ENCODE results near the gene SPINK13.
"Not testable (repeated sequence)": the region's sequence is repeated elsewhere in the genome, so short reads cannot be mapped to it uniquely, and the experiment has no call there.

The SPINK13 gene, protein sequence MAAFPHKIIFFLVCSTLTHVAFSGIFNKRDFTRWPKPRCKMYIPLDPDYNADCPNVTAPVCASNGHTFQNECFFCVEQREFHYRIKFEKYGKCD

DNA sequence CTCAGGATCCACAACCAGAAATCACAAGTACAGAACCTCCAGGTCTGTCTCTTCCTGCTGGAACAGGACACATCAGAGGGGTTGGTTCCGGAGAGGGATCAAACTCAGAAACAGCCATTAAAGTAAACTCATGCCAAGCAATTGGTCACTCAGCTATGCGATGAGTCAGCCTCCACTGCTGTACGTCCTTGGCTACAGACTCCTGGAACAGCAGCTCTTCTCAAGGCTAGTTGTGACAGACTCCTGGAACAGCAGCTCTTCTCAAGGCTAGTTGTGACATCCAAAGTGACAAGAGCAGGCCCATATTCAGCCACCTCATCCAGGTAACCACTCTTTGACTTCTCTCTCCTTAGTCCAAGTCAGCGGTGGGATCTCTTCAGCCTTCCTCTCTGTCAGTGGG, at the start of gene SPINK13:
Gene SPINK13, plus strand, starts transcription at position 229 of the 400 bp plus-strand sequence. CDS start 1,279 bp downstream, outside the sequence.
- in situ Hi-C loops (cut with MboI; ENCODE audit: low sequenced_read_pairs), result no loop called here

DNA sequence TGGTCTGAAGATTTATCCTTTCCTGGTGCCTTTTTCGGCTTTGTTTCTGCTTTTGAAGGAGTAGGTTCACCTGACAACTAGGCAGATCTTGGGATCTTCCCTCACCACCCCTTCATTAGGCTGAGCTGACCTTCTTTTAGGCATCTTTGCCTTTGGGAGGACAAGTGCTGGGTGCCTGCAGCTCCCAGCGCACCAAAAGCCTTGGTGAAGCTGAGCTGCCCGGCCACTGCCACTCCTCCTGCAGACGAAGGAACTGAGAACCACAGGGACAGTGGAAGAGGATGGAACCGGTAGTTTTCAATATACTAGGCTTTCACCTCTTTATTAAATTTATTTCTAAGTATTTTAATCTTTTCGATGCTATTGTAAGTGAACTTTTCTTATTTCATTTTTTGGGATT, 47.1 kb upstream of the SPINK13 start:
- in situ Hi-C loops (cut with MboI; ENCODE audit: low sequenced_read_pairs), result no loop called here

DNA sequence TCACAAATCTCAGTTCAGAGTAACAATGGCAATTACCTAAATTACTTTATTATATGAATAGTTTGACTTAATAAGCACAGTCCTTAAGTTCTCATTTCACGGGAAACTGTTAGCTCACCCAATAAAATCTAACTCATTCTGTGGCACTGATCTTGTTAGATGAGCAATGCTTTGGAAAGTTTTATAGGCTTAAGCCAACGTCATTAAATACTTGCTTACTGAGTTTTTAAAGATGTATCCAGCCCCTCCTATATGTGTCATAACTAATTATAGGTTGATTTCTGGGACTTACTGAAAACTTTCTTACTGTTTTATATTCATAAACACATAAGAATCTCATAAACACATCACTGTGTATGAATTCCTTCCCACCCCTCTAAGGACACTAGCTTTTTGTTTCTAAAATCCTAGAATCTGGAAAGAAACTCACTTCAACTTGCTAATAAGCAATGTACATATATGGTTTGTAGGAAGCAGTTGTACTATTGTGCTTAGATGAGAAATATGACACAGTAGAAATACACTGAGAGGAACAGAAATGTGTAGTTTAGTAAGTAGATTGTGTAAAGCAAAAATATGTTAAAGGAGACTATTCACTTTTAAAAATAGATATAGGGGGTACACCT, 44.4 kb upstream of the SPINK13 start:
- in situ Hi-C loops (cut with MboI; ENCODE audit: low sequenced_read_pairs), result no loop called here

DNA sequence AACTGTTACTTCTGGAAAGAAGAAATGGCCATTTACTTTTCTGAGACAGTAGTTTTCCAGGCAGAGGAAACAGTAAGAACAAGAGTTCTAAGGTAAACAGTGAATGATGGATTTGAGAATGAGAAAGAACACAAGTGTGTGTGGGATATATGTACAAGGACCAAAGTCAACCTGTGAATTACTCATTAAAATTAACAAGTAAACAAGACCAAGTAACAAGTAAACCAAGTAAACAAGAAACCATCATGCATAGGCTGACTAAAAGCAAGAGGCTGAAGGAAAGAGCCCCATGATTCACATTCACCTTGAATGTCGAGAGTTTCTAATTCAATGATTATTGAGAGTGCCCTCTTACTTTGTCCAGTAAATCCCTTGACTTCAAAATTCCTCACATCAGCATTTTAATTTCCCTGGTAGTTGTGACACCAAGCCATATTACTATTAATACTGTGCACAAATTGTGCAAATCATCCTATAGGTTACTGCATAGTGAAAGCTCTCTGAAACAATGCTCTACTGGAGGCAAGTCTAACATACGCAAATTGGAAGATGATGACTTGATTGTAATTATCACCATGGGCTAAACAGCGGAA, 40.1 kb upstream of the SPINK13 start:
- in situ Hi-C loops (cut with MboI; ENCODE audit: low sequenced_read_pairs), result no loop called here

DNA sequence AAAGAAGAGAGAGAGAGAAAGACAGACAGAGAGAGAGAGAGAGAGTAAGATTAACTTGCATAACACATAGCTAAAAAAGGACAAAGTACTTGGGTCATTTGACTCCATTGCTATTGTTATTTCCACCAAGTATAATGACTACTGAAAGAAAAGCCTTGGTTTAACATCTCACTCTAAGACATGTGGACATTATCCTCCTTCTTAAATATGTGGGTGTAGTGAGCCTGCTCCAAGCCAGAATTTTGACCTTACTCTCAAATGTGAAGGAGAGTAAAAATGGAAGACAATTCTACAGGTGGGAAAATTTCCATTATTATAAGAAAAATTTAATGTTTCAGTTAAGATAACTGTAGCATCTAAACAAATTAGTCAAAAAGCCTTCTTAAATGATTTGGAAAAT, 38.8 kb upstream of the SPINK13 start:
- in situ Hi-C loops (cut with MboI; ENCODE audit: low sequenced_read_pairs), result no loop called here

DNA sequence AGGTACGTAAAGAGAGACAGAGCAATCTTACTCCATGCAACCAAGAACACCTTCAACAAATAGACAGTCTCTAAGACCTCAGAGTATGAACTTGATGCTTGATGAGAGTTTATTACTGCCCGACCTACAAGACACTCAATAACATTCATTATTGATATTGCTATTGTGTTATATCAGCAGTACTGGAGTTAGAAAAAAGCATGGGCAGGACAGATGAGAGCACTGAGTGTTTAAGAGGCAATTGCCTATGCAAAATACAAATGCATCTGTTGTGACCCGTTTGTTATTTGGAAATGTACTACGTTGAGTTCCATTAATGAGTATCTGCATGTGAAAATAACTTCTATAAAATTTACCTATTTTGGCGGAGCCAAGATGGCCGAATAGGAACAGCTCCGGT, 38.4 kb upstream of the SPINK13 start:
- in situ Hi-C loops (cut with MboI; ENCODE audit: low sequenced_read_pairs), result no loop called here

DNA sequence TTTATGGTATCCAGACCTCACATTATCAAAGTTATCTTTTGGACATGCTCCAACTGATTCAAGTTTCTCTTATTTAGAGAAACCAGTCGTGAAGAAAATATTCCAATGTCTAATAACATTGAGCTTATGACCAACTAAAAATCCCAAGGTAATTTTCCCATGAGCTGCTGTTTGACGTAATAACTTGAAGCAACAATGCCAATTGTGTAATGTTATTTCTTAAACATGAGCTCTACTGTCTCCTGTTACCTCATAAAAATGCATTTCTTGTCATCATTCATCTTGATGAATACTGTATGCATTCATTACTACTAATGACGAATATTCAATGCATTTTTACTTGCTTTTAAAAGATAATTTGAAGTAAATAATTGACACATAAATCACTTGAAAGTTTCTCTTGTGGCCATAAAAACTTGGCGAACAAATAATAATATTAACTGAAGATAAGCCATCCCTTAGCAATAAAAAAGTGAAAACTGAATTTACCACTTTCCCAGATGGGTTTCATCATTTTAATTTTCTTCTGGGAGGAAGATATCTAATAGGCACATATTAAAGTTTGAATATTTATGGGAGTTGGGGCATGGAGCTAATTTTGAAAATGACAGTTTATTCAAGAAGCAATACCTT, 30.7 kb upstream of the SPINK13 start:
- in situ Hi-C loops (cut with MboI; ENCODE audit: low sequenced_read_pairs), result no loop called here

DNA sequence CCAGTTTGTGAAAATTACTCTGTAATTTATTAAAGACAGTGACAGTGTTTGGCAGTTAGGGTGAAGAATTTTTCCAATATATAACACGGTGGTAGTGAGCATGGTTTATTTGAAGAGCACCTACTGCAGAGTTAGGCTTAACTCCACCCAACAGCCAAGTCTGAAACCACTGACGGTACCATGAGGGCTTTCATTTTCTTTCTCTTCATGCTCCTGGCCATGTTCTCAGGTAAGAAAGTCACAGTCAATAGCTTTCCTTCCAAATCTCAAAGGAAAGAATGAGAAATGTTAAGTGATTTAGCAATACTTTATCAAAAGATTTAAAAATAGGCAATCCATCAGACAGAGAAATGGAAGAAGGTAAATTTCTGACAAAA, 30.2 kb upstream of the SPINK13 start, which contains the start of gene MARCOL:
Gene MARCOL, plus strand, starts transcription at position 108 of the 377 bp plus-strand sequence. Its CDS starts 73 bp downstream, at position 181.
- in situ Hi-C loops (cut with MboI; ENCODE audit: low sequenced_read_pairs), result no loop called here

DNA sequence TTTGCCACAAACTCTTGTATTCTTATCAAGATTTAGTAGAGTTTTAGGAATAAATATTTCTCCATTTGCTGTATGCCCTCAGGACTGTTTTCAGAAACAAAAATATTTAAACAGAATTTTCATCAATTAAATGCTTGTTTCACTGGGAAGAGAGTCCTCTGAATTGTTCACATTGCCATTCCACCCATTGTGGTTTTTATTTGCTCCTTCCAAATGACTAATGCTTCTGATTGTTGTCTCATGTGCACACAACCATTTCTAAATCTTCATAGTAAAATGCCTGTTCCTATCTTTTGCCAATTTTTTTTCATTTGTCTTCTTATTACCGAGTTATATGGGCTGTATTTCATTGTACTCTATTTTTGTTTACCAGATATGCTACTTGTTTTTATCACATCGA, 19.7 kb upstream of the SPINK13 start:
- in situ Hi-C loops (cut with MboI; ENCODE audit: low sequenced_read_pairs), result no loop called here

DNA sequence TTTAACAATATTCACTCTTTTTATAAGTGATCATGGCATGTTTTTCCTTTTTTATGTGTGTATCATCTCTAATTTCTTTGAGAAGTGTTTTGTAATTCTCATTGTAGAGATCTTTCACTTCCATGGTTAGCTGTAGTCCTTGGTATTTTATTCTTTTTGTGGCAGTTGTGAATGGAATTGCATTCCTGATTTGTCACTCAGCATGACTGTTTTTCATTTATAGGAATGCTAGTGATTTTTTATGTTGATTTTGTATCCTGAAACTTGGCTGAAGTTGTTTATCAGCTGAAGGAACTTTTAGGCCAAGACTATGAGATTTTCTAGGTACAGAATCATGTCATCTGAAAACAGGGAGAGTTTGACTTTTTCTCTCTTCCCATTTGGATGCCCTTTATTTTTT, 13.1 kb upstream of the SPINK13 start:
- in situ Hi-C loops (cut with MboI; ENCODE audit: low sequenced_read_pairs), result no loop called here

DNA sequence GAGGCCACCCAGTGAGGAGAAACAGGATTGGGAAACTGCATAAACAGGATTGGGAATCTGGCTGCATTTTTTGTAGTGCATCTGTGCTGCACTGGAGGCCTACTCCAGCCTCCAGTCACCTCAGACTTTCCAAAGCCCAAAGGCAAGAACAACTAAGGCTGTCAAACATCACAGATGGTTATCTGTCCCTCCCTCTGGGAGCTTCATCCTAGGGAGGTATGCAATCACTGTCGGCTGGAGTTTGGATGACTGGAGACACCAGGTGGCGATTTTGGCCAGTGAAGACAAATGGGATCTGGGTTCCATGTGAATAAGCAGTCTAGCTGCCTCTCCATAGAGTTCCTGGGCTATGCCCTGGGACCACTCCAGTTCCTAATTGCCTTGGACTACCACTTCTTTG, 9.3 kb upstream of the SPINK13 start:
- in situ Hi-C loops (cut with MboI; ENCODE audit: low sequenced_read_pairs), result no loop called here

DNA sequence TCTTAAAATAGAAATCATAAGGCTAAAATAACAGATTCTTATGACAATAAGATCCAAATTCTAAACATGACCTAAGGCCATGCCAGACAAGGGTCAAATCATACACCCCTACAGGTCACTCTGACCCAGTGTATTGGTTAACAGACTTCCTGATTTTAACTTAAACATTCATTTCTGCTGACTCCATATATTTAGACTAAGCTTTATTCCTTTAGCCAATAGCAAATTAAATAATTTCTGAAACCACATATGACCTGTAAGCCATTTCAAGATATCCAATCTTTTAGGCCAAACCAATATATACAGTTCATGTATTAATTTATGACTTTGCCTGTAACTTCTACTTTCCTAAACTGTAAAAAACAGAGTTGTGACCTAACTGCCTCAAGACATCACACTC, 7.4 kb upstream of the SPINK13 start:
- in situ Hi-C loops (cut with MboI; ENCODE audit: low sequenced_read_pairs), result no loop called here

DNA sequence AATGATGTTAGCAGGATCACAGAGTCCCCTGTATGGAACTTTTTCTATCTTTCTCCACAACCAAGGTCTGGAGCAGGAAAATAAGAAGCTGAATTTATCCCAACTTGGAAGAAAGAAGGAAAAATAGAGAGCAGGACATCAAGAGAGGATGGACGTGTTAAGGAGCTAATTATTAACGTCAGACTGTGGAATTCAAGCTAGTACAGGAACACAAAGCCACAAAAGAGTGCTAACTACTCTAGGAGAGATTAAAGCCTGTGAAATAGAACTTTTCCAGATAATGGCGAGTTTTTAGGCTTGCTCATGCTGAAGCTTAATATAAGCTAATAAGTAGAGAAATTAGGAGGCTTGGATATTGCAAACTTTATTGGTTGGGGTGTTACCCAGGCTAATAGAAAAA, 632 bp upstream of the SPINK13 start:
- in situ Hi-C loops (cut with MboI; ENCODE audit: low sequenced_read_pairs), result no loop called here

DNA sequence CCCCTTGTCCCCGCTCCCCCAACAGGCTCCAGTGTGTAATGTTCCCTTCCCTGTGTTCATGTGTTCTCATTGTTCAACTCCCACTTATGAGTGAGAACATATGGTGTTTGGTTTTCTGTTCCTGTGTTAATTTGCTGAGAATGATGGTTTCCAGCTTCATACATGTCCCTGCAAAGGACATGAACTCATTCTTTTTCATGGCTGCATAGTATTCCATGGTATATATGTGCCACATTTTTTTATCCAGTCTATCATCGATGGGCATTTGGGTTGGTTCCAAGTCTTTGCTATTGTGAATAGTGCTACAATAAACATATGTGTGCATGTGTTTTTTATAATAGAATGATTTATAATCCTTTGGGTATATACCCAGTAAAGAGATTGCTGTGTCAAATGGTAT, 6.5 kb downstream of the SPINK13 start:
- in situ Hi-C loops (cut with MboI; ENCODE audit: low sequenced_read_pairs), result not testable (repeated sequence)

DNA sequence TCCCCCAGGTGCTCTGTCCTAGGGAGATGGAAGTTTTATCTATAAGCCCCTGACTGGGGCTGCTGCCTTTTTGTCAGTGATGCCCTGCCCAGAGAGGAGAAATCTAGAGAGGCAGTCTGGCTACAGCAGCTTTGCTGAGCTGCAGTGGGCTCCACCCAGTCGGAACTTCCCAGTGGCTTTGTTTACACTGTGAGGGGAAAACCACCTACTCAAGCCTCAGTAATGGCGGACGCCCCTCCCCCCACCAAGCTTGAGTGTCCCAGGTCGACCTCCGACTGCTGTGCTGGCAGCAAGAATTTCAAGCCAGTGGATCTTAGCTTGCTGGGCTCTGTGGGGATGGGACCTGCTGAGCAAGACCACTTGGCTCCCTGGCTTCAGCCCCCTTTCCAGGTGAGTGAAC, 12.3 kb downstream of the SPINK13 start:
- in situ Hi-C loops (cut with MboI; ENCODE audit: low sequenced_read_pairs), result not testable (repeated sequence)

DNA sequence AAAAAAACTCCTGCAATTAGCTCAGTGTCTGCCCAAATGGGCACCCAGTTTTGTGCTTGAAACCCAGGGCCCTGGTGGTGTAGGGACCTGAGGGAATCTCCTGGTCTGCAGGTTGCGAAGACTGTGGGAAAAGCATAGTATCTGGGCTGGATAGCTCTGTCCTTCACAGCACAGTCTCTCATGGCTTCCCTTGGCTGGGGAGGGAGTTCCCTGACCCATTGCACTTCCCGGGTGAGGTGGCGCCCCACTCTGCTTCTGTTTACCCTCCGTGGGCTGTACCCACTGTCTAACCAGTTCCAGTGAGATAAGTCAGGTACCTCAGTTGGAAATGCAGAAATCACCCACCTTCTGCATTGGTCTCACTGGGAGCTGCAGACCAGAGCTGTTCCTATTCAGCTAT, 12.7 kb downstream of the SPINK13 start:
- in situ Hi-C loops (cut with MboI; ENCODE audit: low sequenced_read_pairs), result not testable (repeated sequence)

DNA sequence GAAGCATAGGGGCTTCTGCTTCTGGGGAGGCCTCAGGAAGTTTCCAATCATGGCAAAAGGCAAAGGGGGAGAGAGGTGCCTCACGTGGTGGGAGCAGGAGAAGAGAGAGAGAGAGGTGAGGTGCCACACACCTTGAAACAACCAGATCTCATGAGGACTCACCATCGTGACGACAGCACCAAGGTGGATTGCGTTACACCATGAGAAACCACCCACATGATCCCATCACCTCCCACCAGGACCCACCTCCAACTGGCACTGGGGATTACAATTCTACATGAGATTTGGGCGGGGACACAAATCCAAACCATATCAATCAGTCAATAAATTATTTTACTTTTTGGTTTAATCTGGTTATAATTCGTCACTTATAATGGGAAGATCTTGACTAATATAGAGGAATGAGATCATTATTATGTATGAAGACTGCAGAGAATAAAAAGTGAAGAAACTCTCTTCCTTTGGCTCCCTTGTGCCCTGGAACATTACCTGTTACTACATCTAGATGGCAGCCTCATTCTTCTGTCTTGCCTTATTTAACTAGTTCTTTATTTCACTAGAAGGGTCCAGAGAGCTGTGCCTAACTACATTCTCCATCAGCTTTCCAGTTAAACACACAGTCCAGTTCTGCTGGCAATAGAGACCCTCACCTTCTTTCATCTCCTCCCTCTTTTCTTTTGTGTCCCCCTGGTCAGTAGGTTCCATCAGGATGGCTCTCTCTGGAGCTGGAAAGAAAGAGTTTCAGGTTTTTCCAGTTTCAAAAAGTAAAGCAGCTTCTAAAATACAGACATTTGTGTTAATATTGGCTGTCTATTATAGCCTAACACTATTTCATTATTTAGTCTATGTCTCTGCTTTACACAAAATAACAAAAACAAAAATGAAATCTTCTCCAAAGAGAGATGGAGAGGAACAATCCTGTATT, 21.9 kb downstream of the SPINK13 start:
- in situ Hi-C loops (cut with MboI; ENCODE audit: low sequenced_read_pairs), result no loop called here

DNA sequence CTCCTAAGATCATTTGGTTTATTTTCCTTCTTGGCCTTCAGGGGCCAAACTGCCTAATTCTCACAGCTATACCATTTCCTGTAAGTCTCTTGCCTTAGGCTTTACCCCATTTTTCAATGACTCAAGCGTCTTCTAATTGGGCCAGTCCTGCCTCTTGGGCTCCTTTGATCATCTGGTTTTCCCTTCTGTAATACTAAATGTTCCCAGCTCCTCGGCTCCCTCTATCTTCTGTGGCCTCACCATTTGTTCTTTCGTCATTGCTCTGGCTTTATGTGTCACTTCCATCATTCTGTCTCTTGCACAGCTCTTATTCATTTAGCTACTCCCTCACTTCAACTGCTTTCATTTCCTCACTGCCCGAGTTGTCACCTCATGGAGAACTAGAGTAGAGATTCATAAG, 29.1 kb downstream of the SPINK13 start:
- in situ Hi-C loops (cut with MboI; ENCODE audit: low sequenced_read_pairs), result no loop called here

DNA sequence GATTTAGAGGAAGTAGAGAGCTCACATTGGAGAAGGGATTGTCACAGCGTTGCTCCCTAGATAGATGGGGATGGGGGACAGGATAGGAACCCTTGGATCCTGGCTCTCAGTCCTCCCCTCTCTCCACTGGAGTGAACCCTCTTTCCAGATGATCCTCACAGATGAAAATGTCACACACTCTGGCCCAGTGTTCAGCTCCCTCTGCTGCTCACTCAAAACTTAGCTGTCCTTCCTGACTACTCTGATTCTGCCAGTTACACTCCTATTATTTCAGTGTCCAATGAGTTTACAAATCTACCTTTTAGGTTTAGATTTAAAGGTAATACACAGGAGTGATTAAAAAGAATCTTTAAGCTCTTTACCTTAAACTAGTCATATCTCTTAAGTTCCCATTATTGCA, 37.9 kb downstream of the SPINK13 start:
- in situ Hi-C loops (cut with MboI; ENCODE audit: low sequenced_read_pairs), result no loop called here

DNA sequence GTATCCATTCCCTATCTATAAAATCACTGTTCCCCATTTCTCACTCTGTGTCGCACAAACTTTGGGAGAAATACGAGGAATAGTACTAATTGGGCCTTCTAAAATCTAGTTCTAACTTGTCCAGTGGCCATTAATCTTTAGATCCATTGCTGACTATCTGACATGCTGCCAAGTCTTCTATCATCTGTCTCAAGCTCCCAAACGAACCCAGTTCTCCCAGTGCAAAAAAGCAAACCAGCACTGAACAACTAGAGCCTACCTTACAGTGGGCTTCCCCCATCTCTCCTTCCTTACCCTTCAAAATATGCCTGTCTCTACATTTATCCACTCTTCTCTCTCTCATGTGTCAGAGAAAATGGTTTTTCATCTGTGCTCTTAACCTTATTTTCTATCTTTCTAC, 40.4 kb downstream of the SPINK13 start:
- in situ Hi-C loops (cut with MboI; ENCODE audit: low sequenced_read_pairs), result no loop called here

DNA sequence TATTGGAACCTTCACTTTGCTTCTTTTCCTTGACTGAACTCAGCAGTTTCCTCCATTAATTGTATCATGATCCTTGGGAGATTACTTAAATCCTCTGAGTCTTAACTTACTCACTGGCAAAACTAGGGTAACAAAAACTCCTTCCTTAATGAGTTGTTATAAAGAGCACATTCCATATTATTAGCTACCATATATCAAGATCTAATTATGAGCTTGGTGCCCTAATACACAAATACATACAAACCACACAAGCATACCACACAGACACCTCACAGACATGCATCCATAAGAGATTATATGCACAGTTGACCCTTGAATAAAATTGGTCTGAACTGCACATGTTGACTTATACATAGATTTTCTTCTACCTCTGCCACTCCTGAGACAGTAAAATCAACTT, 41.2 kb downstream of the SPINK13 start:
- in situ Hi-C loops (cut with MboI; ENCODE audit: low sequenced_read_pairs), result no loop called here
